Gastroesophageal sphincter (tissue), 4 donors: ENCODE results near the gene GATA3. TPM values are rescaled to one million over a fixed set of nuclear protein-coding genes. Genes with fewer than 3 reads are reported as not detected.

Experiments used
- ATAC-seq: fragments of 150-250 bp; one replicate; pipeline ENCODE4 v1.9.1; 2016; ENCODE audit warnings: mild to moderate bottlenecking, moderate library complexity
- H3K27ac ChIP-seq, 4 donors: fragments of 200-600 bp; sonication (generic) in 3 of 4; 1 replicate in 3 of 4; 2 replicates in 1 of 4; pipeline ENCODE4 v1.5.1; 2016 to 2019
- H3K27me3 ChIP-seq: fragments of 200-600 bp; sonication (generic); one replicate; pipeline ENCODE4 v1.5.1; 2019
- H3K36me3 ChIP-seq, 2 donors: fragments of 200-600 bp; sonication (generic); one replicate each; pipeline ENCODE4 v1.5.1; 2019; ENCODE audit warnings: control low read depth in 1 of 2
- H3K4me1 ChIP-seq, 3 donors: fragments of 200-600 bp; sonication (generic); 1 replicate in 2 of 3; 2 replicates in 1 of 3; pipeline ENCODE4 v1.5.1; 2016 to 2019; ENCODE audit warnings: control low read depth in 2 of 3
- H3K4me3 ChIP-seq, 2 donors: fragments of 200-600 bp; sonication (generic); one replicate each; pipeline ENCODE4 v1.5.1; 2019; ENCODE audit warnings: mild to moderate bottlenecking in 1 of 2, moderate library complexity in 1 of 2
- H3K9me3 ChIP-seq, 3 donors: fragments of 200-600 bp; sonication (generic); one replicate each; pipeline ENCODE4 v1.5.1; 2017 to 2019; ENCODE audit warnings: control low read depth in 2 of 3
- EP300 ChIP-seq: sonication (generic); formaldehyde crosslinking; IDR thresholded peaks from one replicate; pipeline ENCODE4 v1.6.1; 2017; ENCODE audit warnings: antibody characterized with exemption, mild to moderate bottlenecking
- POLR2A ChIP-seq, 2 donors: fragments of 450-650 bp; IDR thresholded peaks; one replicate each; pipeline ENCODE4 v1.6.1; 2017; ENCODE audit warnings: antibody characterized with exemption in 2 of 2, mild to moderate bottlenecking in 2 of 2, moderate library complexity in 1 of 2
- POLR2AphosphoS5 ChIP-seq: sonication (generic); formaldehyde crosslinking; IDR thresholded peaks from one replicate; pipeline ENCODE4 v1.6.1; 2017; ENCODE audit warnings: antibody characterized with exemption
- WGBS, 2 donors: methylation state at CpG; one replicate each; pipeline ENCODE4 v1.1.5; 2018; ENCODE audit warnings: low coverage in 1 of 2; 5-methylcytosine and 5-hydroxymethylcytosine counted together
- total RNA-seq, 4 donors: library from RNA; depleted of rRNA; stranded (reverse); fragments of >200 nt; gene quantifications; one replicate each; pipeline ENCODE4 v1.1.0, GENCODE V29; 2016
- TF ChIP-seq, protein P1 (sequence below), 4 experiments: fragments of 200-600 bp in 2 of 4; fragments of 450-650 bp in 2 of 4; sonication (generic) in 1 of 4; IDR thresholded peaks; one replicate each; pipeline ENCODE4 v1.5.1; 2017 to 2019; ENCODE audit warnings: antibody characterized with exemption in 4 of 4, mild to moderate bottlenecking in 2 of 4, moderate library complexity in 2 of 4

GATA3 gene
- total RNA-seq, 4 donors from 2014 or later = 0.35 TPM; not detected in 3

DNA sequence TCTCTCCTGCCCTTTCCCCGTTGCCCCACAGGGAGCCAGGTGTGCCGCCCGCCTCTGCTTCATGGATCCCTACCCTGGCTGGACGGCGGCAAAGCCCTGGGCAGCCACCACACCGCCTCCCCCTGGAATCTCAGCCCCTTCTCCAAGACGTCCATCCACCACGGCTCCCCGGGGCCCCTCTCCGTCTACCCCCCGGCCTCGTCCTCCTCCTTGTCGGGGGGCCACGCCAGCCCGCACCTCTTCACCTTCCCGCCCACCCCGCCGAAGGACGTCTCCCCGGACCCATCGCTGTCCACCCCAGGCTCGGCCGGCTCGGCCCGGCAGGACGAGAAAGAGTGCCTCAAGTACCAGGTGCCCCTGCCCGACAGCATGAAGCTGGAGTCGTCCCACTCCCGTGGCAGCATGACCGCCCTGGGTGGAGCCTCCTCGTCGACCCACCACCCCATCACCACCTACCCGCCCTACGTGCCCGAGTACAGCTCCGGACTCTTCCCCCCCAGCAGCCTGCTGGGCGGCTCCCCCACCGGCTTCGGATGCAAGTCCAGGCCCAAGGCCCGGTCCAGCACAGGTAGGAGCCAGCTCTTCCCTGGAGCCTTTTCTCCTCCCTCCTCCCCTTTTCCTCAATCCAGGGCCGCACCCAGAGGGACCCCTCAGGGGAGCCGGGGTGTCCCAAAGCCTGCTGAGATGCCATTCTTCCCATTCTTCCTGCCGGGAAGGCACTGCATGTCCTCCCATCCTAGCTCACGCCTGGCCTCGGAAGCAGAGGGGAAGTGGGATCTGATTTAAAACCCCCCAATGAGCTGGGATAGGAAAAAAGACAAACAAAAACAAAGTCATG is 4.0 kb downstream of the GATA3 start:
- H3K9me3 ChIP-seq = no peaks in the 10 kb centered on the region
- no peak overlapping the region for H3K27ac ChIP-seq
- TF ChIP-seq, protein P1, sequence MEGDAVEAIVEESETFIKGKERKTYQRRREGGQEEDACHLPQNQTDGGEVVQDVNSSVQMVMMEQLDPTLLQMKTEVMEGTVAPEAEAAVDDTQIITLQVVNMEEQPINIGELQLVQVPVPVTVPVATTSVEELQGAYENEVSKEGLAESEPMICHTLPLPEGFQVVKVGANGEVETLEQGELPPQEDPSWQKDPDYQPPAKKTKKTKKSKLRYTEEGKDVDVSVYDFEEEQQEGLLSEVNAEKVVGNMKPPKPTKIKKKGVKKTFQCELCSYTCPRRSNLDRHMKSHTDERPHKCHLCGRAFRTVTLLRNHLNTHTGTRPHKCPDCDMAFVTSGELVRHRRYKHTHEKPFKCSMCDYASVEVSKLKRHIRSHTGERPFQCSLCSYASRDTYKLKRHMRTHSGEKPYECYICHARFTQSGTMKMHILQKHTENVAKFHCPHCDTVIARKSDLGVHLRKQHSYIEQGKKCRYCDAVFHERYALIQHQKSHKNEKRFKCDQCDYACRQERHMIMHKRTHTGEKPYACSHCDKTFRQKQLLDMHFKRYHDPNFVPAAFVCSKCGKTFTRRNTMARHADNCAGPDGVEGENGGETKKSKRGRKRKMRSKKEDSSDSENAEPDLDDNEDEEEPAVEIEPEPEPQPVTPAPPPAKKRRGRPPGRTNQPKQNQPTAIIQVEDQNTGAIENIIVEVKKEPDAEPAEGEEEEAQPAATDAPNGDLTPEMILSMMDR (IDR thresholded peaks at IDR 0.05) = no peak
- TF ChIP-seq POLR2A (IDR thresholded peaks at IDR 0.05) (no peak), POLR2AphosphoS5 (no peak), EP300 (no peak)
- H3K4me3 ChIP-seq = no peak overlapping the region
- H3K36me3 ChIP-seq = no peaks in the 10 kb centered on the region
- ATAC-seq = no peak
- peaks cover 98% of the 10 kb centered on the region for H3K27me3 ChIP-seq
- peaks cover 0 to 27% (median 12%) of the 10 kb centered on the region in 3 donors for H3K4me1 ChIP-seq
- WGBS, 2 donors = 33 to 78% methylated on average over 1 to 4 of the region's 45 CpGs

DNA sequence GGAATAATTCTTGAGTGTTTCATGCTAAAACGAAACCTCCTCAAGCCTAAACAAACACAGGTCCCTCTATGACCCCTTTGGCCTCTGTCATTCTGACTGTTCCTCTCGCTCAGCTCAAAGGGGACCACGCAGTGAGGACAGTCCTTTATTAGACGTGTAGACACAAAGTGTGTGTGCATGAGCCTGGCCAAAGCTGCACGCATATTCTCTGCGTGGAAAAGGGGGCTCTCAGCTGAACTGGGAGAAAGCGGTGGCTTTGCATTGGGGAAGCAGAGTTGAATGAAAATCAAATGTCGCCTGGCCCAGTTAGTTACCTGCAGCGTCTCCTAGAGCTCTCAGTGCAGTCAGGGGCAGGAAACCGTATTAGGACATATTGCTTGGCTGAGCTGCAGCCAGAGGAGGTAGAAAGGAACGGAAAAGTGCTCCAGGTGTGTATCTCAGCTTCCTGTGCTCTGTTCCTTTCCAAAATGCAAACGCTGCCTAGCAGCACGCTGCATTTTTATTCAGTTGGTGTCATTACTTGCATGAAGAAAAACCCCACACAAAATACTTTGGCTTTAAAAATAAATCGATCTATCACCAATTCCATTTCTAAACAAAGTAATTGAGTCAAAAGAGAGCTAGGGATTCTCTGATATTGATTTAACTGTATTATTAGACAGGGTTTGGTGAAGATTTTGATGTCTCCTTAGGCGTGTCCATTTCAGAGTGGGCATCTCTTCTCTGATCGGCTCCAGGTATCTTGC is 4.9 kb downstream of the GATA3 start:
- ATAC-seq = no peak
- Histone ChIP-seq H3K4me3 (no peak overlapping the region), H3K27ac (no peak overlapping the region), H3K9me3 (no peaks in the 10 kb centered on the region), H3K27me3 (peaks cover 97% of the 10 kb centered on the region), H3K36me3 (no peaks in the 10 kb centered on the region), H3K4me1 (peaks cover 0 to 18% (median 8%) of the 10 kb centered on the region in 3 donors)
- TF ChIP-seq POLR2A (IDR thresholded peaks at IDR 0.05) (no peak), POLR2AphosphoS5 (no peak), EP300 (no peak)
- TF ChIP-seq, protein P1 (IDR thresholded peaks at IDR 0.05) = no peak
- WGBS, 2 donors = 37 to 72% methylated on average over 9 to 13 of the region's 16 CpGs

DNA sequence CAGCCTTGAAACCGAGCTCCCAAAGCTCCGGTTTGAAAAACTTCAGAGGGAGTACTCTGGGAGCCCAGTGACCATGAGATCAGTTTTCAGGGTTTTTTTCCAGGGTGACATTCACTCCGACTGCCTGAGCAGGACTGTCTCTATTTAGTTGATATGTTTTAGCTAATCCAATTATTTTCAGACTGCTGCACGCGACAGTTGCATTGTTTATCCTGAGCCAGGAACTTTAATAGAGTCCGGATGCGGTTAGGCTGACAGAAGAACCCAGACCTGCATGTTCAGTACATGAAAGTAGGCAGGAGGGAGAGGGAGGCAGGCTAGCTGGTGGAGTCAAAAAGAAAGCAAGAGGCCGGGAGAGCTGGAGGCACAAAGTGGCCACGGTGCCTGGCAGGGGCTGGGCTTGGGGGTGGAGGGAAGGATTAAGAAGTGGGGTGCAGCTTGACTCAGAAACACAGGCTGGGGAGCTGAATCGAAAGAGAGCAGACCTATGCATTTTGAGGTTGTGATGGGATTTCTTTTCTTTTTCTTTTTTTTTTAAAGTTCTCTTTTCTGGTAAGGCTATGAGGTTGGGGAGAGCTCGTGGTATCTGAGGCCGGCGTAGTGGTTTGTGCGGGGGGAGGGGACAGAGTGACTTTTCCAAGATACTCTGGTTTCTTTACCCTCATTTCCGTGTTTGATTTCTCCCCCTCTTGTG is 5.7 kb downstream of the GATA3 start:
- Histone ChIP-seq H3K36me3 (no peaks in the 10 kb centered on the region), H3K27me3 (peaks cover 97% of the 10 kb centered on the region), H3K27ac (no peak overlapping the region), H3K4me3 (no peak overlapping the region), H3K4me1 (peaks cover 0 to 10% (median under 1%) of the 10 kb centered on the region in 3 donors), H3K9me3 (no peaks in the 10 kb centered on the region)
- no peak for TF ChIP-seq POLR2A (IDR thresholded peaks at IDR 0.05)
- TF ChIP-seq EP300 = no peak
- TF ChIP-seq, protein P1 (IDR thresholded peaks at IDR 0.05) = no peak
- TF ChIP-seq POLR2AphosphoS5 = no peak
- 15 to 32% methylated on average over 12 to 13 of the region's 15 CpGs for WGBS, 2 donors
- ATAC-seq = no peak

DNA sequence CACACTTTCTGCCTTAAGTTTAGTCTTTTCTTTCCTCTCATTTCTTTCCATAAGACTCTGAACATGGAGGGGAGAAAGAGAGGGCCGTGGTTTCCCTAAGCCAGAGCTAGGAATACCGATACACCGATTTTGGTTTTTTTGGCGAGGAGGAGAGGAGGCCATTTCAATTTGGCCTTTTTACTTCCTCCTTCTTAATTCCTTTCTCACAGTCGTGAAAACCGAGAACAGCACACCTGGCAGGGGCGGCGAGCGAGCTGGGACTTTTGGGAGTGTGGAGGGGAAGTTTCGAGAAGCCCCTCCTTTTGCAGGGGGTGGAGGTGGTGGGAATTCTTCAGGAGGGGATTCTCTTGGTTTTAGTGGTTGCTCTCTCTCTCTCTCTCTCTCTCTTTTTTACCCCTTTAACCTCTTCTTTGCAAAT is 6.2 kb downstream of the GATA3 start:
- Histone ChIP-seq H3K4me3 (no peak overlapping the region), H3K27me3 (peaks cover 96% of the 10 kb centered on the region)
- 67% methylated on average over 6 of the region's 10 CpGs; no CpG with 5 or more reads in 1 of the 2 donors for WGBS, 2 donors

More for the DNA sequence above, 6.2 kb downstream of the GATA3 start:
- H3K27ac ChIP-seq = no peak overlapping the region
- ATAC-seq = no peak
- peaks cover 0 to 5% (median 0%) of the 10 kb centered on the region in 3 donors for H3K4me1 ChIP-seq
- no peaks in the 10 kb centered on the region for H3K9me3 ChIP-seq
- TF ChIP-seq POLR2A (IDR thresholded peaks at IDR 0.05) (no peak), POLR2AphosphoS5 (no peak), EP300 (no peak)
- TF ChIP-seq, protein P1 (IDR thresholded peaks at IDR 0.05) = no peak
- no peaks in the 10 kb centered on the region for H3K36me3 ChIP-seq
